CD14-positive monocyte (primary cell): ENCODE data around the gene DEPDC5. TPM values are rescaled to one million over a fixed set of nuclear protein-coding genes. Genes with fewer than 3 reads are reported as not detected.
A peak's percentile ranks its signal among the peaks of the same experiment; 100 is the strongest.

Source experiments
- DNase-seq, 3 donors: peaks; one replicate each; pipeline ENCODE4 v3.0.0-alpha.2; 2011 to 2022
- H2AFZ ChIP-seq: 2 replicates; pipeline ENCODE4 v1.6.0; 2012; ENCODE audit warnings: mild to moderate bottlenecking, low read depth, low read length, inconsistent platforms; ENCODE audit not compliant: insufficient read depth, poor library complexity, severe bottlenecking
- H3K27ac ChIP-seq, 2 donors: 1 replicate in 1 of 2; 2 replicates in 1 of 2; pipeline ENCODE4 v1.5.1; 2012 to 2013; ENCODE audit warnings: low read length in 2 of 2, control low read depth in 1 of 2, inconsistent platforms in 1 of 2, low read depth in 1 of 2, mild to moderate bottlenecking in 1 of 2
- H3K27me3 ChIP-seq, 2 donors: one replicate each; pipeline versions ENCODE4 v1.6.0 to v1.6.1; 2011 to 2013; ENCODE audit warnings: low read length in 2 of 2; ENCODE audit not compliant: control insufficient read depth in 2 of 2, insufficient read depth in 2 of 2
- H3K36me3 ChIP-seq, 2 donors: replicated peaks in 1 of 2; 1 replicate in 1 of 2; 2 replicates in 1 of 2; pipeline versions ENCODE4 v1.5.1 to v1.6.1; 2012 to 2013; ENCODE audit warnings: low read length in 2 of 2, control low read depth in 1 of 2, inconsistent platforms in 1 of 2, mild to moderate bottlenecking in 1 of 2; ENCODE audit not compliant: insufficient read depth in 2 of 2, control insufficient read depth in 1 of 2
- H3K4me1 ChIP-seq, 2 donors: 1 replicate in 1 of 2; 2 replicates in 1 of 2; pipeline versions ENCODE4 v1.5.1 to v1.6.1; 2012 to 2013; ENCODE audit warnings: low read length in 2 of 2, control low read depth in 1 of 2, inconsistent platforms in 1 of 2, mild to moderate bottlenecking in 1 of 2, moderate library complexity in 1 of 2; ENCODE audit not compliant: insufficient read depth in 2 of 2, control insufficient read depth in 1 of 2
- H3K4me2 ChIP-seq: replicated peaks from 2 replicates; pipeline ENCODE3; 2012; ENCODE audit warnings: low read length, moderate library complexity, mild to moderate bottlenecking; ENCODE audit not compliant: poor library complexity, severe bottlenecking; ENCODE audit errors: extremely low read depth
- H3K4me3 ChIP-seq, 3 experiments: fragments of 200-600 bp in 1 of 3; sonication (generic) in 1 of 3; replicated peaks in 1 of 3; 1 replicate in 2 of 3; 2 replicates in 1 of 3; pipeline ENCODE4 v1.5.1; 2011 to 2013; ENCODE audit warnings: low read length in 3 of 3, mild to moderate bottlenecking in 3 of 3, control low read depth in 2 of 3, low read depth in 2 of 3, inconsistent platforms in 1 of 3, moderate library complexity in 1 of 3
- H3K79me2 ChIP-seq: 2 replicates; pipeline ENCODE4 v1.6.0; 2012; ENCODE audit warnings: mild to moderate bottlenecking, control low read depth, inconsistent platforms, low read length, moderate library complexity; ENCODE audit not compliant: insufficient read depth
- H3K9ac ChIP-seq: 2 replicates; pipeline ENCODE4 v1.6.0; 2017; ENCODE audit warnings: low read length, mild to moderate bottlenecking; ENCODE audit not compliant: insufficient read depth, poor library complexity, severe bottlenecking
- H3K9me3 ChIP-seq, 2 donors: replicated peaks in 1 of 2; 1 replicate in 1 of 2; 2 replicates in 1 of 2; pipeline versions ENCODE4 v1.5.1 to v1.6.1; 2012 to 2013; ENCODE audit warnings: low read length in 2 of 2, control low read depth in 1 of 2; ENCODE audit not compliant: control insufficient read depth in 1 of 2, insufficient read depth in 1 of 2
- H4K20me1 ChIP-seq: 2 replicates; pipeline ENCODE4 v1.6.0; 2012; ENCODE audit warnings: mild to moderate bottlenecking, low read length, control low read depth, moderate library complexity; ENCODE audit not compliant: insufficient read depth
- H3K27ac Mint-ChIP-seq, 7 donors: one replicate each; pipeline ENCODE4 v1.8.0; 2020; ENCODE audit warnings: mild to moderate bottlenecking in 7 of 7, mixed read lengths in 7 of 7, moderate library complexity in 6 of 7, inconsistent platforms in 2 of 7
- H3K27me3 Mint-ChIP-seq, 3 donors: one replicate each; pipeline ENCODE4 v1.8.0; 2021 to 2022; ENCODE audit warnings: low read depth in 3 of 3, mild to moderate bottlenecking in 3 of 3, mixed read lengths in 3 of 3, moderate library complexity in 3 of 3, inconsistent platforms in 1 of 3
- H3K36me3 Mint-ChIP-seq, 2 donors: one replicate each; pipeline ENCODE4 v1.8.0; 2020; ENCODE audit warnings: mixed read lengths in 2 of 2, inconsistent platforms in 1 of 2, mild to moderate bottlenecking in 1 of 2
- H3K4me1 Mint-ChIP-seq: one replicate; pipeline ENCODE4 v1.8.0; 2020; ENCODE audit warnings: mild to moderate bottlenecking, mixed read lengths
- H3K4me3 Mint-ChIP-seq, 2 donors: one replicate each; pipeline ENCODE4 v1.8.0; 2020; ENCODE audit warnings: mild to moderate bottlenecking in 2 of 2, mixed read lengths in 2 of 2, moderate library complexity in 1 of 2
- H3K9me3 Mint-ChIP-seq, 7 donors: one replicate each; pipeline ENCODE4 v1.8.0; 2020 to 2022; ENCODE audit warnings: mixed read lengths in 7 of 7, mild to moderate bottlenecking in 6 of 7, moderate library complexity in 6 of 7, inconsistent platforms in 2 of 7
- CTCF ChIP-seq: fragments of 200-600 bp; IDR thresholded peaks from one replicate; pipeline ENCODE4 v1.8.0; 2022; ENCODE audit warnings: antibody characterized with exemption, mild to moderate bottlenecking
- WGBS: methylation state at CpG from one replicate; pipeline ENCODE4 v1.1.5; 2013; ENCODE audit warnings: missing lambda C conversion rate; ENCODE audit not compliant: insufficient coverage; 5-methylcytosine and 5-hydroxymethylcytosine counted together
- intact Hi-C, 2 donors: fragments of 100-400 bp; cut with micrococcal nuclease; formaldehyde crosslinking; loops; one replicate each; pipeline versions ENCODE4 v1.15.0 to v1.15.1; 2023
- polyA plus RNA-seq, 3 donors: library from polyadenylated mRNA; depleted of rRNA in 1 of 3; unstranded in 2 of 3; stranded (reverse) in 1 of 3; fragments of 300-500 nt in 2 of 3; fragments of >200 nt in 1 of 3; fragmentation: Illumina TruSeq in 2 of 3; gene quantifications; 1 replicate in 2 of 3; 2 replicates in 1 of 3; pipeline ENCODE4 v1.2.3, GENCODE V29; 2012 to 2021

Gene DEPDC5
- polyA plus RNA-seq, 3 donors = 2.2 to 19.5 (median 4.1) TPM

- Histone ChIP-seq H3K9ac (no peak overlapping the region), H4K20me1 (no peaks in the 10 kb centered on the region), H3K4me1 (no peaks in the 10 kb centered on the region), H2AFZ (no peak overlapping the region), H3K9me3 (no peaks in the 10 kb centered on the region), H3K79me2 (no peaks in the 10 kb centered on the region), H3K27ac (no peak overlapping the region), H3K36me3 (peaks cover 78 to 99% of the 10 kb centered on the region in 2 donors), H3K4me3 (no peak overlapping the region), H3K4me2 (no peak overlapping the region), H3K27me3 (no peaks in the 10 kb centered on the region)
- no peak for DNase-seq
- TF ChIP-seq CTCF = no peak
- no peak overlapping the region for H3K27ac Mint-ChIP-seq
- no peaks in the 10 kb centered on the region for H3K9me3 Mint-ChIP-seq
- no peak overlapping the region for H3K4me3 Mint-ChIP-seq
- H3K4me1 Mint-ChIP-seq = no peaks in the 10 kb centered on the region
- WGBS = 94% methylated on average over 5 of the region's 6 CpGs
- H3K36me3 Mint-ChIP-seq = peaks cover 74 to 99% of the 10 kb centered on the region in 2 donors
- H3K27me3 Mint-ChIP-seq = peaks cover 0 to 2% (median 0%) of the 10 kb centered on the region in 3 donors
- intact Hi-C loops = no loop called here
Observed at GRCh38 chr22:31826443-31826842, 72.6 kb downstream of the DEPDC5 start.

GRCh38 chr22:31828739-31829138 is 74.9 kb downstream of the DEPDC5 start:
- TF ChIP-seq CTCF = no peak
- intact Hi-C loops = no loop called here
- no peaks in the 10 kb centered on the region for H3K9me3 ChIP-seq
- no peaks in the 10 kb centered on the region for H3K9me3 Mint-ChIP-seq
- H3K4me3 Mint-ChIP-seq = no peak overlapping the region
- peaks cover 78 to 99% of the 10 kb centered on the region in 2 donors for H3K36me3 ChIP-seq
- H3K36me3 Mint-ChIP-seq = peaks cover 73 to 99% of the 10 kb centered on the region in 2 donors
- 100% methylated on average over 3 of the region's 5 CpGs for WGBS
- no peaks in the 10 kb centered on the region for H3K4me1 Mint-ChIP-seq
- no peak overlapping the region for H3K4me3 ChIP-seq
- no peak overlapping the region for H3K27ac ChIP-seq
- no peak for DNase-seq
- peak overlapping the region in 1 of 7 donors; percentile 49 for H3K27ac Mint-ChIP-seq
- H3K79me2 ChIP-seq = no peaks in the 10 kb centered on the region
- H4K20me1 ChIP-seq = no peaks in the 10 kb centered on the region
- no peaks in the 10 kb centered on the region for H3K27me3 ChIP-seq
- H3K27me3 Mint-ChIP-seq = peaks cover 0 to 2% (median 0%) of the 10 kb centered on the region in 3 donors
- no peak overlapping the region for H3K9ac ChIP-seq
- H3K4me2 ChIP-seq = no peak overlapping the region
- no peak overlapping the region for H2AFZ ChIP-seq
- H3K4me1 ChIP-seq = no peaks in the 10 kb centered on the region
